ENCODE measurements around the gene FSTL5. TPM values are rescaled to one million over a fixed set of nuclear protein-coding genes. Genes with fewer than 3 reads are reported as not detected.

FSTL5 gene
- total RNA-seq, 2 experiments from 2014 or later = not detected

DNA sequence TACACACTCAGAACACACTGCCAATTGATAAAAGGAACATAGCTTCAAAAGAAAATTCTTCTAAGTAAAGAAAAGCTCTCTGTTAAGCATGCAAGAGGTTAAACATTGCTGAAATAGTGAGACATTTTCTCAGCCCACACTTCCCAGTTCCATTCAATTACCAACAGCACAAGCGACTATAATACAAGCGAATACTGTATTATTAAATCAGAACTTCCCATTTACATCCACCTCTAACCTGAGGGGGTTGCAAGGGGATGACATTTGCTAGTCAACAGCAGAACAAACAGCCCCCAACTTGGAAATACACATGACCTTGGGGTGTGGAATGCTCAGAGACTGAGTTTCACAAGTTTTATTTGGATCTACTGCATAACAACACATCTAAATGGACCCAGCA lies 1.1 kb downstream of the FSTL5 start:
- no peak overlapping the region for H3K4me2 ChIP-seq (ENCODE audit: low read length)
- no peak overlapping the region for H3K27ac ChIP-seq (ENCODE audit: low read depth, low read length, poor library complexity, severe bottlenecking)
- H3K4me3 ChIP-seq (ENCODE audit: low read depth, low read length, poor library complexity, severe bottlenecking) = no peak overlapping the region
- BruUV-seq (replicated peaks) = no TSS peak
- ChIA-PET CTCF (ENCODE audit: unreplicated experiment) (no interaction called here), POLR2A (interaction anchor here (0.8 kb wide), 1 partner anchor 211 kb away, joined by 3 read pairs; no protein-coding TSS in a partner anchor)
- TF ChIP-seq, protein P1, sequence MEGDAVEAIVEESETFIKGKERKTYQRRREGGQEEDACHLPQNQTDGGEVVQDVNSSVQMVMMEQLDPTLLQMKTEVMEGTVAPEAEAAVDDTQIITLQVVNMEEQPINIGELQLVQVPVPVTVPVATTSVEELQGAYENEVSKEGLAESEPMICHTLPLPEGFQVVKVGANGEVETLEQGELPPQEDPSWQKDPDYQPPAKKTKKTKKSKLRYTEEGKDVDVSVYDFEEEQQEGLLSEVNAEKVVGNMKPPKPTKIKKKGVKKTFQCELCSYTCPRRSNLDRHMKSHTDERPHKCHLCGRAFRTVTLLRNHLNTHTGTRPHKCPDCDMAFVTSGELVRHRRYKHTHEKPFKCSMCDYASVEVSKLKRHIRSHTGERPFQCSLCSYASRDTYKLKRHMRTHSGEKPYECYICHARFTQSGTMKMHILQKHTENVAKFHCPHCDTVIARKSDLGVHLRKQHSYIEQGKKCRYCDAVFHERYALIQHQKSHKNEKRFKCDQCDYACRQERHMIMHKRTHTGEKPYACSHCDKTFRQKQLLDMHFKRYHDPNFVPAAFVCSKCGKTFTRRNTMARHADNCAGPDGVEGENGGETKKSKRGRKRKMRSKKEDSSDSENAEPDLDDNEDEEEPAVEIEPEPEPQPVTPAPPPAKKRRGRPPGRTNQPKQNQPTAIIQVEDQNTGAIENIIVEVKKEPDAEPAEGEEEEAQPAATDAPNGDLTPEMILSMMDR (conservative IDR thresholded peaks at IDR 0.05; ENCODE audit: low read length) = no peak
- TF ChIP-seq EZH2phosphoT487 (IDR thresholded peaks at IDR 0.05; ENCODE audit: borderline replicate concordance, low read depth, low read length) = no peak
- DNase-seq (ENCODE audit: low spot score) = no peak
- no peak overlapping the region for H2AFZ ChIP-seq (ENCODE audit: low read length)
- H3K4me1 ChIP-seq (ENCODE audit: insufficient read depth, low read length, poor library complexity, severe bottlenecking) = no peaks in the 10 kb centered on the region
- no peaks in the 10 kb centered on the region for H3K79me2 ChIP-seq (ENCODE audit: insufficient read depth, low read depth, low read length)
- H4K20me1 ChIP-seq (ENCODE audit: insufficient read depth, low read length) = no peaks in the 10 kb centered on the region
- no peaks in the 10 kb centered on the region for H3K36me3 ChIP-seq (ENCODE audit: insufficient read depth, low read length)
- H3K9me2 ChIP-seq (ENCODE audit: insufficient read depth, low read length) = no peaks in the 10 kb centered on the region
- intact Hi-C loops (cut with micrococcal nuclease; ENCODE audit: unreplicated experiment) = loop anchor here (10.0 kb wide), 1 partner anchor 908 kb away; no protein-coding TSS in a partner anchor
- no peaks in the 10 kb centered on the region for H3K9me3 ChIP-seq (ENCODE audit: low read length)

DNA sequence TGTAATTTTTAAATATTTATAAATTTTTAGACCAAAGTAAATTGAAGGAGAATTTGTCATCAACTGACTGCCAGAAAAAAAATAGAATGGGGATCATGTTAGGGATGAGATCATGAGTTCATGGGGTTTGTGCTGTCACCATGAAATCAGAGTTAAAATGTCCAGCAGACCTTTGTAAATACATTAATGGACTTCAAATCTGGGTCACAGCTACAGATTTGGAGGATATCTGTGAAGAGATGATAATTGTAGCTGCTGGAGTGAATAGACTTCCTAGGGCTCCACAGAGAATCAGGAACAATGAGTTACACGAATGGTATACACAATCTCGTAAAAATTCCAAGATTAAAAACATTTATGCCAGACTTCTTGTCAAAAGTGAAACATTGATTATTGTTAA lies 6.6 kb downstream of the FSTL5 start:
- Histone ChIP-seq H3K27ac (ENCODE audit: low read depth, low read length, poor library complexity, severe bottlenecking) (no peak overlapping the region), H2AFZ (ENCODE audit: low read length) (no peak overlapping the region), H3K9me3 (ENCODE audit: low read length) (no peaks in the 10 kb centered on the region), H3K4me3 (ENCODE audit: low read depth, low read length, poor library complexity, severe bottlenecking) (no peak overlapping the region), H4K20me1 (ENCODE audit: insufficient read depth, low read length) (no peaks in the 10 kb centered on the region), H3K4me1 (ENCODE audit: insufficient read depth, low read length, poor library complexity, severe bottlenecking) (no peaks in the 10 kb centered on the region), H3K4me2 (ENCODE audit: low read length) (no peak overlapping the region), H3K79me2 (ENCODE audit: insufficient read depth, low read depth, low read length) (no peaks in the 10 kb centered on the region), H3K9me2 (ENCODE audit: insufficient read depth, low read length) (no peaks in the 10 kb centered on the region), H3K36me3 (ENCODE audit: insufficient read depth, low read length) (no peaks in the 10 kb centered on the region)
- ChIA-PET POLR2A (no interaction called here), CTCF (ENCODE audit: unreplicated experiment) (no interaction called here)
- intact Hi-C loops (cut with micrococcal nuclease; ENCODE audit: unreplicated experiment) = no loop called here
- TF ChIP-seq EZH2phosphoT487 (IDR thresholded peaks at IDR 0.05; ENCODE audit: borderline replicate concordance, low read depth, low read length) = no peak
- TF ChIP-seq, protein P1 (conservative IDR thresholded peaks at IDR 0.05; ENCODE audit: low read length) = no peak
- no peak for DNase-seq (ENCODE audit: low spot score)
- no TSS peak for BruUV-seq (replicated peaks)

DNA sequence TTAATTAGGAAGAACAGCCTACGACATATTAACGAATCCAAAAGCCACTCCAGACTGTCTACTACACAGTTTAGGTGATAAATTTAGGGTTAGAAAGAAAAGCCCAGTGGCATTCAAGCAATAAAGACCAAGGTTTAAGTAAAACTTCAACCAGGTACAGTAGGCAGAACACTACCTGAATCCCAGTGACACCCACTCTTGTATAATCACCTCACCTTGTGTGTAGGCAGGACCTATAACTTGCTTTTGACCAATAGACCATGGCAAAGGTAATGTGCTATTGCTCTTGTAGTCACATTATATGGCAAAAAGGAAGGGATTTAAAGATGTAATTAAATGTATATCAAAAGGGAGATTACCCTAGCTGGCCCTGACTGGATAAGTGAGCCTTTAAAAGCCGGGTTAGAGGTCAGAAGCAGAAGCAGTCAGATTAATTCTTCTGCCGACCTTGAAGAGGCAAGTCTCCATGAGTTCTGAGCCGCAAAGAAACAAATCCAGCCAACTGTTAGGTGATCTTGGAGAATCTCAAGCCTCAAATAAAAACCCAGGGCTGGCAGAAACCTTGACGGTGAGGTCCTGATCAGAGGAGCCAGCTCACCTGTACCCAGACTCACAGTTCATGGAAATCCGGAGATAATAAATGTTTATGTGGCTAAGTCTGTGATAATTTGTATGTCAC lies 8.8 kb downstream of the FSTL5 start:
- Histone ChIP-seq H4K20me1 (ENCODE audit: insufficient read depth, low read length) (no peaks in the 10 kb centered on the region), H3K4me2 (ENCODE audit: low read length) (no peak overlapping the region), H3K79me2 (ENCODE audit: insufficient read depth, low read depth, low read length) (no peaks in the 10 kb centered on the region), H3K4me1 (ENCODE audit: insufficient read depth, low read length, poor library complexity, severe bottlenecking) (no peaks in the 10 kb centered on the region), H3K27ac (ENCODE audit: low read depth, low read length, poor library complexity, severe bottlenecking) (no peak overlapping the region), H3K36me3 (ENCODE audit: insufficient read depth, low read length) (no peaks in the 10 kb centered on the region), H3K4me3 (ENCODE audit: low read depth, low read length, poor library complexity, severe bottlenecking) (no peak overlapping the region), H3K9me2 (ENCODE audit: insufficient read depth, low read length) (no peaks in the 10 kb centered on the region), H3K9me3 (ENCODE audit: low read length) (no peaks in the 10 kb centered on the region), H2AFZ (ENCODE audit: low read length) (no peak overlapping the region)
- intact Hi-C loops (cut with micrococcal nuclease; ENCODE audit: unreplicated experiment) = no loop called here
- TF ChIP-seq, protein P1 (conservative IDR thresholded peaks at IDR 0.05; ENCODE audit: low read length) = no peak
- no peak for TF ChIP-seq EZH2phosphoT487 (IDR thresholded peaks at IDR 0.05; ENCODE audit: borderline replicate concordance, low read depth, low read length)
- CTCF ChIA-PET (ENCODE audit: unreplicated experiment) = no interaction called here
- no TSS peak for BruUV-seq (replicated peaks)
- POLR2A ChIA-PET = no interaction called here
- DNase-seq (ENCODE audit: low spot score) = no peak

Measured in OCI-LY7 (cell line).